Measurements from ENCODE around the gene UBAP2.
"Not testable (repeated sequence)": the region's sequence is repeated elsewhere in the genome, so short reads cannot be mapped to it uniquely, and the experiment has no call there.

The UBAP2 gene

GRCh38 chr9:34047864-34048726 is 592 bp downstream of the UBAP2 start:
- peak; percentile 37 to 56 for DNase-seq (ENCODE audit: extremely low read depth in 1 of 2, low read depth in 1 of 2)

DNA sequence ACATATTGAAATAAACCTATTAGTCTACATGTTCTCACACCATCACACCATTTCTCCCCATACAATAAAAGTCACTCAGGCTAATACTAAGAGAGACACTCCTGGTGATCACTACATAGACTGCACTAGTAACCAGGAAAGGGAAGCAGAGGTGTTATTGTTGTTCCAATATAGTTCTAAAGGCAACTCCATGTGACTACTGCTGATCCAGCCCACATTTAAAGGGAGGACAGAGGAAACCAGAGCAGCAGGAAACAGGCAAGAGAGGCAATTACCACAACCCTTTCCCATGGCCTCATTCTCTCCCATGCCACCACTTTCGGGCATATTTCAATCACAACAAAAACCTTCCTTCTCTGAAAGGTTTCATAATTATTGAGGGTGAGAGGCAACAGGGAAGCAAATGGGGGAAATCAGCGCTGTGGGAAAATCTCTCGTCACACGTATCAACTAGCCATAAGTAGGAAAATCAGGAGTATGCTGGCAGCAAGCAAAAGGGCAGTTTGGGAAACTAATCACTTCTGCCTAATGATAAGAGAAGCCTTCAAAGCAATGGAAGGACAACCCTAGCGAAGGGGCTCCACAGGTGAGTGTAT is 1.8 kb downstream of the UBAP2 start:
- peak in 1 of 2 donors; percentile 4 for DNase-seq (ENCODE audit: extremely low read depth in 1 of 2, low read depth in 1 of 2)

- DNase-seq (ENCODE audit: extremely low read depth in 1 of 2, low read depth in 1 of 2): no peak
Observed at GRCh38 chr9:34045903-34046302, 2.8 kb downstream of the UBAP2 start.

GRCh38 chr9:34042074-34042473 is 6.6 kb downstream of the UBAP2 start:
- not testable (repeated sequence) for DNase-seq (ENCODE audit: extremely low read depth in 1 of 2, low read depth in 1 of 2)

DNA sequence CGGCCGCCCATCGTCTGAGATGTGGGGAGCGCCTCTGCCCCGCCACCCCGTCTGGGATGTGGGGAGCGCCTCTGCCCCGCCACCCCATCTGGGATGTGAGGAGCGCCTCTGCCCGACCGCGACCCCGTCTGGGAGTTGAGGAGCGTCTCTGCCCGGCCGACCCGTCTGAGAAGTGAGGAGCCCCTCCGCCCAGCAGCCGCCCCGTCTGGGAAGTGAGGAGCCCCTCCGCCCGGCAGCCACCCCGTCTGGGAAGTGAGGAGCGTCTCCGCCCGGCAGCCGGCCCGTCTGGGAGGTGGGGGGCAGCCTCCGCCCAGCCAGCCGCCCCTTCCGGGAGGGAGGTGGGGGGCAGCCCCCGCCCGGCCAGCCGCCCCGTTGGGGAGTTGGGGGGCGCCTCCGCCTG is 9.8 kb downstream of the UBAP2 start:
- DNase-seq (ENCODE audit: extremely low read depth in 1 of 2, low read depth in 1 of 2): not testable (repeated sequence)

GRCh38 chr9:34037626-34038025 is 11.1 kb downstream of the UBAP2 start:
- DNase-seq (ENCODE audit: extremely low read depth in 1 of 2, low read depth in 1 of 2): no peak

GRCh38 chr9:34036625-34037024 is 12.1 kb downstream of the UBAP2 start:
- no peak for DNase-seq (ENCODE audit: extremely low read depth in 1 of 2, low read depth in 1 of 2)

DNA sequence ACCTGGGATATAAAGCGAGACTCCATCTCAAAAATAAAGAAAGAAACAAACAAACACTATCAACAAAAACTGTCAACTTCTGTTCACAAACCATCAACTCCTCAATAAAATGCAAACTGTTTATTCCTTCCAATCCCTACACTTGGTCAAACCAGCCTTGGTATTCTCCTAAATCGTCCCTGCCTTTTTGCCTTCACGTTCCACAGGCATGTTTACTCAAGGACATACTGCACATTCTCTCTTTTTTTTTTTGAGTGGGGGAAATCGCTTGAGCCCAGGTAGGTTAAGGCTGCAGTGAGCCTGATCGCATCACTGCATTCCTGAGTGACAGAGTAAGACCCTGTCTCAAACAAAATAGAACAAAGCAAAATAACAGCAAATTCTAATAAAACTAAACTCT is 13.0 kb downstream of the UBAP2 start:
- no peak for DNase-seq (ENCODE audit: extremely low read depth in 1 of 2, low read depth in 1 of 2)

DNA sequence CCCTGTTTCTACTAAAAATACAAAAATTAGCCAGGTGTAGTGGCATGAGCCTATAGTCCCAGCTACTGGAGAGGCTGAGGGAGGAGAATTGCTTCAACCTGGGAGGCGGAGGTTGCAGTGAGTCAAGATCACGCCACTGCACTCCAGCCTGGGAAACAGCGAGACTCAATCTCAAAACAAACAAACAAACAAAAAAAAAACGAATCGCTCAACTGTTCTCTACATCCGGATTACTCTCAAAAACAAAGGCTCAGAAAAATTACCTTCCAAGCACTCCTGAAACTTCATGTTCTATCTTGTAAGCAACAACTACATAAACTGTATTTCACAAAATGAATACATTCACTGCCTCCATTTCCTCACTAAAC is 14.0 kb downstream of the UBAP2 start:
- no peak for DNase-seq (ENCODE audit: extremely low read depth in 1 of 2, low read depth in 1 of 2)

- DNase-seq (ENCODE audit: extremely low read depth in 1 of 2, low read depth in 1 of 2): no peak
Observed at GRCh38 chr9:34032631-34033030, 16.1 kb downstream of the UBAP2 start.

DNA sequence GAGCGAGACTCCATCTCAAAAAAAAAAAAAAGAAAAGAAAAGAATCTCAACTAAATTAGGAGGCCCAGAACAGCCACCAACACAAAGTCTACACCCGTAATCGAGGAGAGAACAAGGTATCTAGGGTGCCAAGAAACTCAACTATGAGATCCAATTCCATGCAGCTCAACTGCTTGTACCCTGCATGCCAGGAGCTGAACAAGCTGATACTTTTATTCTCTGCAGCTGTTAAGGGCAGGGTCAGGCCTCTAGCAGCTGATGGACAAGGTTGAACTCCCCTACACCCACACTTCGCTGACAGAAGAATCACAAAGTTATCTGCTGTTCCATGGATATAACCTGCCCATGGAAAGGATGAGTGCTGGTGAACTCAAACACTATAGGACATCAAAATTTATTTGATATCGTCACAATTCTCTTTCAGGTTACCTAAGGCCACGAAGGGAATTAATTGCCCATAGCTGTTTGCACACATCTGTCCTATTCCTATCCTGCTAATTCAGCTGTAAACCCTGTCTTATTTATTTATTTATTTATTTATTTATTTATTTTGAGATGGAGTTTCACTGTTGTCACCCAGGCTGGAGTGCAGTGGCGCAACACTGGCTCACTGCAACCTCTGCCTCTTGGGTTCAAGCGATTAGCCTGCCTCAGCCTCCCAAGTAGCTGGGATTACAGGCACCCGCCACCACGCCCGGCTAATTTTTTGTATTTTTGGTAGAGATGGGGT is 20.7 kb downstream of the UBAP2 start:
- DNase-seq (ENCODE audit: extremely low read depth in 1 of 2, low read depth in 1 of 2): no peak

DNA sequence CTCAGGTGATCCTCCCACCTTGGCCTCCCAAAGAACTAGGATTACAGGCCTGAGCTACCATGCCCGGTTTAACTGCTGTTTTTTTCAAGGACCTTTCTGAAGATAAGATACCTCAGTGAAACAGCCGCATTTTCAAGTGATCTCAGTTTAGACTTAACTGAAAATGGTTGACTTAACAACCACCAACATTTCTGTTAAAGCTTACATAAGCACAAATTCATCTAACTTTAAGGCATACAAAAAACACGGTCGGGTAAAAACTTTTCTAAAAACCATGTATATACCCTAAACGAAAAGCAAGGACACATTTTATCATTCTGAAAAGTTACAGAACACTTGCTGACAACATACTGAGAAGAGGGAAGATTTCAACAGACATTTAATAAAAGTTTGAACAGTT is 22.9 kb downstream of the UBAP2 start:
- DNase-seq (ENCODE audit: extremely low read depth in 1 of 2, low read depth in 1 of 2): no peak

DNA sequence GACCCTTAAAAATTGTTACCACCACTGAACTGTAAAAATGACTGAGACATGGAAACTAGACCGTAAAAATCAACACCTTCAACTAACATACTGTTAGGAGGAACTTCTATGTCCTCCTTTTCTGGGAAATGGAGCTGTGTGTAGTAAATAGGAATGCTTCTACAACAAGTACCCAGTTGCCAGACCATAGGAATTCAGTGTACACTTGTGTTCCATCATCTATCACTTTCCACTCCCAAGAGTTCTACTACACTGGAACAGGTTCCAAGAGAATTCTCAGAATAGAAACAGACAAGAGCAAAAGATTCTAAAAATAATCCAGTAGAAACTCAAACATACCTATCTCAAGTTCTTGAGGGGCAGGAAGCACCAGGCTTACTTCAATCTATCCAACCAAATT is 23.6 kb downstream of the UBAP2 start:
- no peak for DNase-seq (ENCODE audit: extremely low read depth in 1 of 2, low read depth in 1 of 2)

- not testable (repeated sequence) for DNase-seq (ENCODE audit: extremely low read depth in 1 of 2, low read depth in 1 of 2)
Observed at GRCh38 chr9:34024476-34024875, 24.2 kb downstream of the UBAP2 start.

DNA sequence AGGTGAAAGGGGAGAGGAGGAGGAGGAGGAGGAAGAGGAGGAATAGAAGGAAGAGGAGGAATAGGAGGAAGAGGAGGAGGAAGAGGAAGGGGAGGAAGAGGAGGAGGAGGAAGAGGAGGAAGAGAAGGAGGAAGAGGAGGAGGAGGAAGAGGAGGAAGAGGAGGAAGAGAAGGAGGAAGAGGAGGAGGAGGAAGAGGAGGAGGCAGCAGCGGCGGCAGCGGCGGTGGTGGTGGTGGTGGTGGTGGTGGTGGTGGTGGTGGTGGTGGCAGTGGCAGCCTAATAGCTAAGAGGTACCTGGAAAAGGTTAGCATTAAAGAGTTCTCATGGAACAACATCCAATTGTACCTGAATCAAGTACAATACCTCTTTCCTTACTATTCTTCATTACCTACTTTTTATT is 32.5 kb downstream of the UBAP2 start:
- no peak for DNase-seq (ENCODE audit: extremely low read depth in 1 of 2, low read depth in 1 of 2)

GRCh38 chr9:34010979-34011378 is 37.7 kb downstream of the UBAP2 start:
- no peak for DNase-seq (ENCODE audit: extremely low read depth in 1 of 2, low read depth in 1 of 2)

DNA sequence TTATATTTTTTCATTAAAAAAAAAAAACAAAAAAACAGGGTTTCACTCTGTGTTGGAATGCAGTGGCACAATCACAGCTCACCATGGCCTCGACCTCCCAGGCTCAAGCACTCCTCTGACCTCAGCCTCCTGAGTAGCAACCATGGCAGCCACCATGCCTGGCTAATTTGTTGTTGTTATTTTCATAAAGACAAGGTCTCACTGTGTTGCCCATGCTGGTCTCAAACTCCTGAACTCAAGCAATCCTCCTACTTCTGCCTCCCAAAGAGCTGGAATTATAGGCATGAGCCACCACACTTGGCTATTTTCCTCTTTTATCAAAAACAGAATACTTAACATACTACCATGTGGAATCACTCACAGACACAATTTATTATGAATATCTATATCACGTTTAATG is 46.7 kb downstream of the UBAP2 start:
- DNase-seq (ENCODE audit: extremely low read depth in 1 of 2, low read depth in 1 of 2): no peak

GRCh38 chr9:34001298-34001697 is 47.4 kb downstream of the UBAP2 start:
- DNase-seq (ENCODE audit: extremely low read depth in 1 of 2, low read depth in 1 of 2): no peak

DNA sequence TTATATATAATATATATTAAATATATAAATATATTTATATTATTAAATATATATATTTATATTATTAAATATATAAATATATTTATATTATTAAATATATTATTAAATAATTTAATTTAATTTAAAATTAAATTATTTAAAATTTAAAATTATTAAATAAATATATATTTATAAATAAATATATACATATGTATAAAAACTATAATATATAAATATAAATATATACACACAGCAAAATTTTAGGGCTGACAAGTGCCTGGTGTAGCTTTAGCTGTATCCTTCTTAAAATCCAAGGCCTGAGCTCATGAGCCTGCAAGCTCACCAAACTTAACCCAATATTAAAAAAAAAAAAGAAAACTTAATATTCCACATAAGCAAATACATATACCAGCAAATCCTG is 53.2 kb downstream of the UBAP2 start:
- DNase-seq (ENCODE audit: extremely low read depth in 1 of 2, low read depth in 1 of 2): no peak

GRCh38 chr9:33993104-33993503 is 55.6 kb downstream of the UBAP2 start:
- no peak for DNase-seq (ENCODE audit: extremely low read depth in 1 of 2, low read depth in 1 of 2)

- DNase-seq (ENCODE audit: extremely low read depth in 1 of 2, low read depth in 1 of 2): no peak
Observed at GRCh38 chr9:33992632-33993031, 56.1 kb downstream of the UBAP2 start.

All from stimulated activated CD8-positive, alpha-beta memory T cell treated with anti-CD3 and anti-CD28 coated beads, Interleukin-7, amount 100 ng/mL, for 48 hours (primary cell).